ENCODE measurements around the gene HOXD10. TPM values are rescaled to one million over a fixed set of nuclear protein-coding genes. Genes with fewer than 3 reads are reported as not detected.

The HOXD10 gene
- total and polyA plus RNA-seq, 9 of the 15 experiments (the other 6 are each of a cell fraction or from before 2014, with no cell fraction given) = not detected

GRCh38 chr2:176114930-176115625 lies 1.5 kb upstream of the HOXD10 start:
- intact Hi-C loops (cut with micrococcal nuclease) (no loop called here), in situ Hi-C loops (cut with MboI) (no loop called here)
- peaks cover 0 to 19% of the 10 kb centered on the region in 2 experiments; a peak in 1 of 5 replicates for H3K4me1 ChIP-seq (replicated peaks in 1 of 2; ENCODE audit: control insufficient read depth in 2 of 2, insufficient read depth in 2 of 2, low read length in 2 of 2)
- H3K9me1 ChIP-seq (ENCODE audit: control insufficient read depth, insufficient read depth, low read length) = no peaks in the 10 kb centered on the region
- H3K4me3 ChIP-seq = no peak overlapping the region
- peaks cover 65 to 73% of the 10 kb centered on the region in 2 experiments for H3K27me3 ChIP-seq (ENCODE audit: control insufficient read depth in 2 of 2, insufficient read depth in 2 of 2, low read length in 2 of 2)
- no peaks in the 10 kb centered on the region; the same call in 1 of the 2 replicates for H4K20me1 ChIP-seq (replicated peaks; ENCODE audit: control insufficient read depth, insufficient read depth, low read length)
- H3K9ac ChIP-seq (ENCODE audit: insufficient read depth in 1 of 2, low read depth in 2 of 2, low read length in 2 of 2) = no peak overlapping the region
- ChIA-PET POLR2A (no interaction called here), CTCF (ENCODE audit: low intra/inter-chr PET ratio) (no interaction called here)
- no peaks in the 10 kb centered on the region for H3K9me3 ChIP-seq (replicated peaks; ENCODE audit: control insufficient read depth, insufficient read depth, low read depth, low read length)
- H3K27ac ChIP-seq (ENCODE audit: extremely low read depth, low read depth, low read length) = no peak overlapping the region
- no peaks in the 10 kb centered on the region for H3K36me3 ChIP-seq (ENCODE audit: control insufficient read depth, insufficient read depth, low read length)
- no peak for FAIRE-seq
- no peak for ATAC-seq
- WGBS (ENCODE audit: insufficient coverage, low coverage, missing lambda C conversion rate) = under 1% methylated on average over 16 of the region's 16 CpGs
- no TSS peak for BruUV-seq (replicated peaks)
- no peak overlapping the region for H2AFZ ChIP-seq (ENCODE audit: low read depth, low read length)
- no peak for DNase-seq (ENCODE audit: extremely low read depth in 1 of 4, low spot score in 3 of 4)
- H3K79me2 ChIP-seq (ENCODE audit: control insufficient read depth, insufficient read depth, low read length) = no peaks in the 10 kb centered on the region
- no peak overlapping the region for H3K4me2 ChIP-seq (ENCODE audit: insufficient read depth, low read length)
- TF ChIP-seq TRIM24 (IDR thresholded peaks at IDR 0.05) = no peak
- TF ChIP-seq CSDE1 (IDR thresholded peaks at IDR 0.05) = no peak
- TF ChIP-seq JUND (IDR thresholded peaks at IDR 0.05; ENCODE audit: borderline replicate concordance, low read depth, low read length) = no peak
- TF ChIP-seq JUND (tag; IDR thresholded peaks at IDR 0.05; ENCODE audit: borderline replicate concordance, low read depth, low read length) = no peak
- no peak for TF ChIP-seq BRCA1 (IDR thresholded peaks at IDR 0.05)
- TF ChIP-seq BRCA1 (CRISPR knock-in tag; IDR thresholded peaks at IDR 0.05) = no peak
- no peak for TF ChIP-seq TEAD2 (tag; IDR thresholded peaks at IDR 0.05)
- TF ChIP-seq, protein P1, sequence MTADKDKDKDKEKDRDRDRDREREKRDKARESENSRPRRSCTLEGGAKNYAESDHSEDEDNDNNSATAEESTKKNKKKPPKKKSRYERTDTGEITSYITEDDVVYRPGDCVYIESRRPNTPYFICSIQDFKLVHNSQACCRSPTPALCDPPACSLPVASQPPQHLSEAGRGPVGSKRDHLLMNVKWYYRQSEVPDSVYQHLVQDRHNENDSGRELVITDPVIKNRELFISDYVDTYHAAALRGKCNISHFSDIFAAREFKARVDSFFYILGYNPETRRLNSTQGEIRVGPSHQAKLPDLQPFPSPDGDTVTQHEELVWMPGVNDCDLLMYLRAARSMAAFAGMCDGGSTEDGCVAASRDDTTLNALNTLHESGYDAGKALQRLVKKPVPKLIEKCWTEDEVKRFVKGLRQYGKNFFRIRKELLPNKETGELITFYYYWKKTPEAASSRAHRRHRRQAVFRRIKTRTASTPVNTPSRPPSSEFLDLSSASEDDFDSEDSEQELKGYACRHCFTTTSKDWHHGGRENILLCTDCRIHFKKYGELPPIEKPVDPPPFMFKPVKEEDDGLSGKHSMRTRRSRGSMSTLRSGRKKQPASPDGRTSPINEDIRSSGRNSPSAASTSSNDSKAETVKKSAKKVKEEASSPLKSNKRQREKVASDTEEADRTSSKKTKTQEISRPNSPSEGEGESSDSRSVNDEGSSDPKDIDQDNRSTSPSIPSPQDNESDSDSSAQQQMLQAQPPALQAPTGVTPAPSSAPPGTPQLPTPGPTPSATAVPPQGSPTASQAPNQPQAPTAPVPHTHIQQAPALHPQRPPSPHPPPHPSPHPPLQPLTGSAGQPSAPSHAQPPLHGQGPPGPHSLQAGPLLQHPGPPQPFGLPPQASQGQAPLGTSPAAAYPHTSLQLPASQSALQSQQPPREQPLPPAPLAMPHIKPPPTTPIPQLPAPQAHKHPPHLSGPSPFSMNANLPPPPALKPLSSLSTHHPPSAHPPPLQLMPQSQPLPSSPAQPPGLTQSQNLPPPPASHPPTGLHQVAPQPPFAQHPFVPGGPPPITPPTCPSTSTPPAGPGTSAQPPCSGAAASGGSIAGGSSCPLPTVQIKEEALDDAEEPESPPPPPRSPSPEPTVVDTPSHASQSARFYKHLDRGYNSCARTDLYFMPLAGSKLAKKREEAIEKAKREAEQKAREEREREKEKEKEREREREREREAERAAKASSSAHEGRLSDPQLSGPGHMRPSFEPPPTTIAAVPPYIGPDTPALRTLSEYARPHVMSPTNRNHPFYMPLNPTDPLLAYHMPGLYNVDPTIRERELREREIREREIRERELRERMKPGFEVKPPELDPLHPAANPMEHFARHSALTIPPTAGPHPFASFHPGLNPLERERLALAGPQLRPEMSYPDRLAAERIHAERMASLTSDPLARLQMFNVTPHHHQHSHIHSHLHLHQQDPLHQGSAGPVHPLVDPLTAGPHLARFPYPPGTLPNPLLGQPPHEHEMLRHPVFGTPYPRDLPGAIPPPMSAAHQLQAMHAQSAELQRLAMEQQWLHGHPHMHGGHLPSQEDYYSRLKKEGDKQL (CRISPR knock-in tag; IDR thresholded peaks at IDR 0.05; ENCODE audit: borderline replicate concordance) = no peak
- TF ChIP-seq HEY1 (CRISPR knock-in tag; IDR thresholded peaks at IDR 0.05; ENCODE audit: borderline replicate concordance) = no peak
- TF ChIP-seq, protein P2, sequence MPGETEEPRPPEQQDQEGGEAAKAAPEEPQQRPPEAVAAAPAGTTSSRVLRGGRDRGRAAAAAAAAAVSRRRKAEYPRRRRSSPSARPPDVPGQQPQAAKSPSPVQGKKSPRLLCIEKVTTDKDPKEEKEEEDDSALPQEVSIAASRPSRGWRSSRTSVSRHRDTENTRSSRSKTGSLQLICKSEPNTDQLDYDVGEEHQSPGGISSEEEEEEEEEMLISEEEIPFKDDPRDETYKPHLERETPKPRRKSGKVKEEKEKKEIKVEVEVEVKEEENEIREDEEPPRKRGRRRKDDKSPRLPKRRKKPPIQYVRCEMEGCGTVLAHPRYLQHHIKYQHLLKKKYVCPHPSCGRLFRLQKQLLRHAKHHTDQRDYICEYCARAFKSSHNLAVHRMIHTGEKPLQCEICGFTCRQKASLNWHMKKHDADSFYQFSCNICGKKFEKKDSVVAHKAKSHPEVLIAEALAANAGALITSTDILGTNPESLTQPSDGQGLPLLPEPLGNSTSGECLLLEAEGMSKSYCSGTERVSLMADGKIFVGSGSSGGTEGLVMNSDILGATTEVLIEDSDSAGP (CRISPR knock-in tag; IDR thresholded peaks at IDR 0.05) = no peak
- TF ChIP-seq KAT7 (CRISPR knock-in tag; IDR thresholded peaks at IDR 0.05; ENCODE audit: borderline replicate concordance) = no peak
- no peak for TF ChIP-seq RHOXF2B (CRISPR knock-in tag; conservative IDR thresholded peaks at IDR 0.05)
